ENCODE data around the gene GBX1.

The GBX1 gene

GRCh38 chr7:151125470-151125845 lies 42.0 kb downstream of the GBX1 start:
- peak; percentile 74 for DNase-seq

GRCh38 chr7:151124899-151125399 lies 42.5 kb downstream of the GBX1 start:
- no peak for DNase-seq

GRCh38 chr7:151124481-151124880 lies 43.0 kb downstream of the GBX1 start:
- DNase-seq = no peak

GRCh38 chr7:151123822-151124464 lies 43.6 kb downstream of the GBX1 start:
- peak; percentile 80 for DNase-seq

- no peak for DNase-seq
Measured at GRCh38 chr7:151123158-151123821, 44.2 kb downstream of the GBX1 start.

GRCh38 chr7:151122796-151123157 lies 44.7 kb downstream of the GBX1 start:
- DNase-seq = no peak

- DNase-seq = no peak
Measured at GRCh38 chr7:151122276-151122675, 45.2 kb downstream of the GBX1 start.

- DNase-seq = no peak
Measured at GRCh38 chr7:151121380-151122170, 45.9 kb downstream of the GBX1 start.

- DNase-seq = no peak
Measured at GRCh38 chr7:151120896-151121295, 46.6 kb downstream of the GBX1 start.

- no peak for DNase-seq
Measured at GRCh38 chr7:151119902-151120301, 47.6 kb downstream of the GBX1 start.

GRCh38 chr7:151119055-151119415 lies 48.5 kb downstream of the GBX1 start:
- no peak for DNase-seq

GRCh38 chr7:151118108-151119054 lies 49.1 kb downstream of the GBX1 start:
- DNase-seq = no peak

- no peak for DNase-seq
Measured at GRCh38 chr7:151117565-151117964, 49.9 kb downstream of the GBX1 start.

- DNase-seq = no peak
Measured at GRCh38 chr7:151116603-151117440, 50.7 kb downstream of the GBX1 start.

GRCh38 chr7:151115836-151116418 lies 51.6 kb downstream of the GBX1 start:
- no peak for DNase-seq

- DNase-seq = no peak
Measured at GRCh38 chr7:151115121-151115835, 52.2 kb downstream of the GBX1 start.

- no peak for DNase-seq
Measured at GRCh38 chr7:151114151-151115090, 53.1 kb downstream of the GBX1 start.

GRCh38 chr7:151113344-151114150 lies 53.9 kb downstream of the GBX1 start:
- no peak for DNase-seq
